Measurements from ENCODE around the gene CALY. TPM values are rescaled to one million over a fixed set of nuclear protein-coding genes. Genes with fewer than 3 reads are reported as not detected.

The CALY gene, protein sequence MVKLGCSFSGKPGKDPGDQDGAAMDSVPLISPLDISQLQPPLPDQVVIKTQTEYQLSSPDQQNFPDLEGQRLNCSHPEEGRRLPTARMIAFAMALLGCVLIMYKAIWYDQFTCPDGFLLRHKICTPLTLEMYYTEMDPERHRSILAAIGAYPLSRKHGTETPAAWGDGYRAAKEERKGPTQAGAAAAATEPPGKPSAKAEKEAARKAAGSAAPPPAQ
- total RNA-seq: not detected in 2 replicates

DNA sequence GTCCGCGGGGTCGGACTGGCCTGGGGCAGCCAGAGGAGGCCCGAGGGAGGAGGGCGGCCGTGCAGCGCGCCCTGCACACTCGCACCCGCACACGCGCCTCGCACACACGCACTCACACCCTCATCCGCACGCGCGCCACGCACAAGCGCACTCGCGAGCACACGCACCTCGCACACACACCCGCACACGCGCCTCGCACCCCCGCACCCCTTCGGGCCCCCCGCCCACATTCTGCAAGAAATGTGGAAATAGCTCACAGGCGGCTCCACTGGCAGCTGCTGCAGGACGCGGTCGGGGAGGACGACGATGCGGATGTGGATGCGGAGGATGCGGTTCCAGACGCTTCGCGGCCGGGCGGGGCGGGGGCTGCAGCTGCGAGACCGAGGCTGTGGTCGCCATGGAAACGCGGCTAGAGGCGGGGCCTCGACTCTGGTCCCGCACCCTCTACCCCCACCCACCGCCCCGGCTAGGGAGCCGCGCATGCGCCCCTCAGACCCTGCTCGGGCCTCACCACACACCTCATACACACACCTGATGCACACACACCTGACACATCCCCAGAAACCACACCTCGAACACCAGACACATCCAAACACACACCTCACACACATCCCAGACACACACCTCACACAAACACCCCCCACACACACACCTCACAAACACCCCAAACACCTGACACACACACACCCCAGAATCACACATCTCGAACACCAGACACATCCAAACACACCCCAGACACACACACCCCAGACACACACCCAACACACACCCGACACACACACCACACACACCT is at the start of gene CALY:
TSS of gene CALY (minus strand) at position 320 of the 793 bp plus-strand sequence. CDS start 7,907 bp downstream, outside the sequence.

DNA sequence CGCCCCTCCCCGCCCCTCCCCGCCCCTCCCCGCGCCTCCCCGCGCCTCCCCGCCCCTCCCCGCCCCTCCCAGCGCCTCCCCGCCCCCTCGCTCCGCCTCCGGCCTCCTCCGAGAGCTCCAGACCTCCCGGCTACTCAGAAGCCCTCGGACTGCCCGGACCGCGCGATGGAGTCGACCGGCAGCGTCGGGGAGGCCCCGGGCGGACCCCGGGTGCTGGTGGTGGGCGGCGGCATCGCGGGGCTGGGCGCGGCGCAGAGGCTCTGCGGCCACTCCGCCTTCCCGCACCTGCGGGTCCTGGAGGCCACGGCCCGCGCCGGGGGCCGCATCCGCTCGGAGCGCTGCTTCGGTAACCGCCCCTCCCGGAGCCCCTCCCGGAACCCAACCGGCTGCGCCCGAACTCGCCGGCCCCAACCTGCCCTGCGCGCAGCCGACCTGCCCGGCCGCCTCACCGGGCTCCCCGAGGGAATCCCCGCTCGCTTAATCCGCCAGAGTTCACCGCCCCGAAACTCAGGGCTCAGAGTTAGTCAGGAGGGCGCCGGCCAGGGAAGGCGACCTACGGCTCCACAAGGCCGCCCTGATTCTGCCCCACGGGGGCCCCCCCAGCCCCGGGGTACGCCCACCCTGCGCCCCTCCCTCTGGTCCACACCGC is 42.6 kb upstream of the CALY start, which contains the start of gene PAOX:
TSS of gene PAOX (plus strand) at position 111 of the 649 bp plus-strand sequence. CDS start at position 166, 55 bp downstream.

DNA sequence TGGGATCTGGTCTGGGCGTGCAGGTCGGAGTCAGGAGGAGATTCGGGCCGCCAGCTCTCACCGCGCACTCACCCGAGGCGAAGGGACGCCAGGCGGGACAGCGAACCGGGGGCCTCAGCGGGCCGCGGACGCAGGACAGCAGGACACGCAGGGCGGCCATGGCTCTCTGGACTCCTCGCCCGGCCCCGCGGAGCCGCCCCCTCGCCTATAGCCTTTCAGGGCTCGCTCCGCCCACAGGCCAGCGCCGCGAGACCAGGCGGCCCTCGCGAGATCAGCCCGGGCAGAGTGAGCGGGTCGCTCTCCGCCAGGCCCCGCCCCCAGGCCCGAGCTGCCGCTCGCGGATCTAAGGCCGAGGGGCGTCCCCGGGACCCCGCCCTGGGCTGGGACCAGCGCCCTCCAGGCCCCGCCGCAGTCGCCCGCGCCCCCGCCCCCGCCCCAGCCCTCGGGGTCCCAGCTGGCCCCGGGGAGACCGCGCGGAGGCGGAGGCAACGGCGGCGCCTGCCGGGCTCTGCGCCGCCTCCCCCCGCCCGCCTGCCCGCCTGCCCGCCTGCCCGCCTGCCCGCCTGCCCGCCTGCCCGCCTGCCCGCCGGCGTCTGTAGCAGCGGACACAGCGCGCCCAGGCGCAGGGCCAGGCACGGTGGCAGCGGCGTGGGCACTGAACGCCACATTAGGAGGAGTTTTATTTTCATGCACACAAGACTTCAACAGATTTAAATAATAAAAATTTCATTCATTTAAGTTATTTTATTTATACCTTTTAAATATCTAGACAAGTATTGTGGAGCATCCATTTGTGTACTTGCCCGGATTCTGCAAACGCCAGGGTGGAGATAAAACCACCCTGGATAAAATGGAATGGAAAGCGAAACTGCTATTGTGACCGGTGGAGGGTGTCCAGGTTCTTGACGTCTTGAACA is 36.7 kb upstream of the CALY start, which contains the start of gene ECHS1:
TSS of gene ECHS1 (minus strand) at position 181 of the 917 bp plus-strand sequence. CDS start at position 160, 21 bp downstream.

DNA sequence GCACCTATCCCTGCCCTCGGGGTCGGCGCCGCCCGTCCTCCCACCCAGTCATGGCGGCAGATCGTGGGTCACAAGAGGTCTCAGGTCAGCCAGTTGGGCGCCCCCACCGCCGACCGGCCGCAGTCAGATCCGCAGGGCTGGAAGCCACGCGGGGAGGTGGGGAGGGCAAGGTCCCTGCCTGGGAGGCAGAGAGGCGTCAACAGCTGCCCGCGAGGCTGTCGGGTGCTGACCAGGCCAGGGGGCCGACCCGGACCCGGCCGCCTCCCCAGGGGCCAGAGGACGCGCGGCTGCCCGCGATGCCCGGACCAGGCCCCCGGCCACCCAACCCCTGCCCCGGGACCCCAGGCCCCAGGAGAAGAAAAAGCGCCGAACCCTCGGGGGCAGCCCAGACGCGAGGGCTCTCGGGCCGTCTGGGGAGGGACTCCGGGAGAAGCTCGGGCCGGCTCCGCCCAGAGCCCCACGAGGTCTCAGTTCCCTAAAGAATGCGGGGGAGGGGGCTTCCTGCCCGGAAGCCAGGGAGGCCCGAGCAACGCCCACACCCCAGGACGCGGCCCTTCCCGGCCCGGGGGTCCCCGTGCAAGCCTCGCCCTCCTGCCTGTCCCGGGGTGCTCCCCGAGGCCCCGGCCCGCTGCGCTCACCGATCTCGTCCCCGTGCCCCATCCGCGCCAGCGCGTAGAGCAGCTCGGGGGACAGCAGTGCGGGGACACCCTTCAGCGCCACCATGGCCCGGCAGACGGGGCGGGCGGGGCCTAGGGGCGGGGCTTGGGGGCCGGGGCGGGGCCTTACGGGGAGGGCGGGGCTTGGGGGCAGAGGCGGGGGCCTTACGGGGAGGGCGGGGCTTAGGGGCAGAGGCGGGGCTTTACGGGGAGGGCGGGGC is 20.8 kb upstream of the CALY start, which contains the start of gene FUOM:
TSS of gene FUOM (minus strand) at position 735 of the 877 bp plus-strand sequence. CDS start at position 723, 12 bp downstream.

DNA sequence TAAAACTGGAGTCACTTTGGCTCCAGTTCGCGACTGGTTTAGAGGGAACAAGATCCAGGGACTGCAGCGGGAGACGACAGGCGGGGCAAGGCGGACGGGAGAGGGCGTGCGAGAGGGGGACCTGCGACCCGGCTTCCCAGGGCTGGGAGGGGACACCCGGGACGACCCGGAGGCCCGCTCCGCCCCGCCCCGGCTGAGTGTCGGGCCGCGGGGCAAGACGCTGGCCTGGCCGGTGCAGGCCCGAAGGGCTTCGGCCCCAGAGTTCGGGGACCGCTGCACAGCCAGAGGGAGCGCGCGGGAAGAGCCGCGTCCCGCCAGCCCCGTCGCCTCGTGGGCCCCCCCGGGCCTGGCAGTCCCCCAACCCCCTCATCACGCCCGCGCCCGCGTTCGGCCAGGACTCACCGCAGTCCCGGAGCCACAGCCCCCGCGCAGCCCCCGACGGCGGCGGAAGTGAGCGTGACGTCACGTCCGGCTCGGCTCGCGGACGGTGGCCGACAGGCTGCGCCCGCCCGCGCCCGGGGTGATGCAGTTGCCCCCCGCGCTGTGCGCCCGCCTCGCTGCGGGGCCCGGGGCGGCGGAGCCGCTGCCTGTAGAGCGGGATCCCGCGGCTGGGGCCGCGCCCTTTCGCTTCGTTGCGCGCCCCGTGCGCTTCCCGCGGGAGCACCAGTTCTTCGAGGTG is 28.1 kb downstream of the CALY start, which contains the start of the genes TUBGCP2 and ZNF511:
TSS of gene TUBGCP2 (minus strand) at position 452 of the 679 bp plus-strand sequence. CDS start 5,931 bp downstream, outside the sequence.
TSS of gene ZNF511 (plus strand) at position 494 of the 679 bp plus-strand sequence. CDS start at position 524, 30 bp downstream.

DNA sequence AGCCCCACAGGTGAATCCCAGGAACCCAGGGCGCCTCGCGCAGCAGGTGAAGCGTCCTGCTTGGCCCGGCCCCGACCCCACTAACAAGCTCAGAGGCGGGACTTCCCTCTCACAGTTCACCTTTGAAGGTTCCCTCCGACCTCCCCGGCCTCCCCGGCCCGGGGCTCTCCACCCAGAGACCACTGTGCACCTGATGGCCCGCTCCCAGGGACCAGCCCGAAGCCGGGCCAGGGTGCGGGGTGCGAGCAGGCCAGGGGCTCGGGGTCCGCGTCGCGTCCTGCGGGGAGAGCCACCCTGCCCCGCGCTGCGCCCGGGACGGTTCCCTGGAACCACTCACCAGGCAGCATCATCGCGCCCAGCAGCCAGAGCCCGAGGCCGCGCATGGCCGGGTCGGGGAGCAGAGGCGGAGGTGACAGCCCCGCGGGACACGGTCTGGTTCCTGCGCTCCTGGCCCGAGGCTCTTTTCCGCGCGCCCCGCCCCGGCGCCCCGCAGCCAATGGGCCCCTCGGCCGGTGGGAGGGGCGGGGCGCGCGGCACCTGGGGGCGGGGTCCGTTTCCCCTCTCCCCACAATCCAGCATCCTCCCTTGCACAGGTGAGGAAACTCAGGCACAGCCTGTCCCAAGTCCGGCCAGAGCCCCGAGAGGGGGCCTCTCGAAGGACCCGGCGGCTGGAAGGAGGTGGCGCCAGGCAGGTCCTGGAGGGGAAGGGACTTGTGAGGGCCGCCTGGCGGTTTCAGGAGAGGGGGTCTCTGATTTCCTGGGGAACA is 60.1 kb downstream of the CALY start, which contains the start of gene ADAM8:
TSS of gene ADAM8 (minus strand) at position 434 of the 767 bp plus-strand sequence. CDS start at position 383, 51 bp downstream.

Other genes with a start within 250 kb of the CALY start
- not detected in 2 replicates for gene ADGRA1, start 249.0 kb downstream of the CALY start, total RNA-seq
- 0.36 and 0.49 TPM in 2 replicates for gene KNDC1, start 176.7 kb downstream of the CALY start, total RNA-seq
- gene UTF1, start 106.7 kb downstream of the CALY start, total RNA-seq: not detected in 2 replicates
- gene VENTX, start 99.0 kb downstream of the CALY start, total RNA-seq: not detected in 2 replicates
- 0.32 TPM in 1 of 2 replicates, not detected in the other for gene ADAM8, start 60.0 kb downstream of the CALY start, total RNA-seq
- 36.1 and 42.4 TPM in 2 replicates for gene TUBGCP2, start 28.0 kb downstream of the CALY start, total RNA-seq
- 24.2 and 27.1 TPM in 2 replicates for gene ZNF511, start 28.0 kb downstream of the CALY start, total RNA-seq
- not detected in 2 replicates for gene PRAP1, start 10.5 kb upstream of the CALY start, total RNA-seq
- 25.5 and 32.4 TPM in 2 replicates for gene FUOM, start 21.1 kb upstream of the CALY start, total RNA-seq
- 103 and 134 TPM in 2 replicates for gene ECHS1, start 36.5 kb upstream of the CALY start, total RNA-seq
- 5.6 and 7.6 TPM in 2 replicates for gene PAOX, start 42.4 kb upstream of the CALY start, total RNA-seq
- 24.3 and 25.6 TPM in 2 replicates for gene MTG1, start 57.3 kb upstream of the CALY start, total RNA-seq
- 1.3 and 2.9 TPM in 2 replicates for gene SPRN, start 87.7 kb upstream of the CALY start, total RNA-seq
- 0.54 TPM in 1 of 2 replicates, not detected in the other for gene SCART1, start 117.0 kb upstream of the CALY start, total RNA-seq
- not detected in 2 replicates for gene CYP2E1, start 190.5 kb upstream of the CALY start, total RNA-seq
- gene SYCE1, start 228.7 kb upstream of the CALY start, total RNA-seq: not detected in 2 replicates